HG03097 (cell line): Measurements from ENCODE around the gene MBTPS1.
A peak's percentile ranks its signal among the peaks of the same experiment; 100 is the strongest.

Experiments used
- ATAC-seq: cut with Tn5 transposase; IDR thresholded peaks from one replicate; pipeline ENCODE4 v1.9.1; 2021; ENCODE audit not compliant: unreplicated experiment, low FRiP score

The MBTPS1 gene

DNA sequence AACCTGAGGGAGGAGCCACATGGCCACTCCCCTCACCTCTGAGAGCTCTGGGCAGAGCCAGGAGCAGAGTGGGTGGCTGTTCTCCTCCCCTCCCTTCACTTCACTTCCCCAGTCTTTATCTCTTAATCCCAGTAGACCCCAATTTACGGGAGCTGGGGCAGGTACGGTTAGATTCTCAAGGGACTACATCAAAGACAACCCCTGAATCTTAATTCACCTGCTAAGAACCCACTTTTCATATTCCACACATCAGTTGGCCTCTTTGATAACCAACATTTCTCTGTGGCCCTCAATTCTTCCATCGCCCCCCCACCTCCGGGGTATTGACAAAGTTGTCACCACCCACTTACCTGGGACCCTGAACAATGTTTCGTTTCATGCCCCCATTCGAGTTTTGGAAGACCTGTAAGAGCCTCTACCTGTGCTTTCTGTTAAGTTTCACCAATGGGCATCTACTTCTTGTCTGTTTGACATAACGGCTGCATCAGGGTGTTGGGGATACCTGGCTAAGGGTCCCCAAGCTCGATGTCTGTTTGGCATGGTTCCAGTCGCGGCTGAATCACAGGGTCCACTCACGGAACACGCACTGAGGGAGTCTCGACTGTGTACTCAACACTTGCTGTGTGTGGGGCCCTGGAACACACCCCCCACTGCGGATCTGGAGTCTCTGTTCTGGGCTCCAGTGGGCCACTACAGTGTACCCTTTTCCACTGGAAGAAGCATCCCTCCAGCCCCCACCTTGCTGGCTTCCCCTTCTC is 102.0 kb downstream of the MBTPS1 start:
- no peak for ATAC-seq

GRCh38 chr16:84013787-84014569 is 102.8 kb downstream of the MBTPS1 start:
- peak; percentile 81 for ATAC-seq

- no peak for ATAC-seq
Measured at GRCh38 chr16:84009282-84009681, 107.5 kb downstream of the MBTPS1 start.

GRCh38 chr16:84007965-84008364 is 108.8 kb downstream of the MBTPS1 start:
- no peak for ATAC-seq

GRCh38 chr16:84007520-84007919 is 109.2 kb downstream of the MBTPS1 start:
- ATAC-seq, result no peak

GRCh38 chr16:84005391-84005790 is 111.4 kb downstream of the MBTPS1 start:
- no peak for ATAC-seq

DNA sequence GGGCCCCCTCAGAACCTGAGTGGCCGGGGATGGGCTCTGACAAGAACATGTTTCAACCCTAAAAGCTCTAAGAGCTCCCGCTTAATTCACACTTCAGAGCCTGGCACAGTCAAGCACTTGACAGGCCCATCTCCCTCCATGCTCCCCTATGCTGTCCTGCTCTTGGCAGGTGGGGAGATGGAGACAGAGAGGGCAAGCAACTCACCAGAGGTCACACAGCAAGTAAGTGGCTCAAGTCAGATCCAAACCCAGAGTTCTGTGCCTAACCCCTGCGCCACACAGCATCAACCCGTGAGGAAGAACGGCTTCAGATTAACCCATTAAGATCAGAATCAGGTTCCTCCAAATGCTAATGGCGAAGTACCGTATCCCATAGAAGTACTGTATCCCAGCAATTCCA is 112.3 kb downstream of the MBTPS1 start:
- no peak for ATAC-seq
